Central memory CD4-positive, alpha-beta T cell (primary cell): ENCODE measurements around the gene PREX1.

Source experiments
- DNase-seq: peaks from one replicate; pipeline ENCODE4 v3.0.0; 2022

The PREX1 gene

DNA sequence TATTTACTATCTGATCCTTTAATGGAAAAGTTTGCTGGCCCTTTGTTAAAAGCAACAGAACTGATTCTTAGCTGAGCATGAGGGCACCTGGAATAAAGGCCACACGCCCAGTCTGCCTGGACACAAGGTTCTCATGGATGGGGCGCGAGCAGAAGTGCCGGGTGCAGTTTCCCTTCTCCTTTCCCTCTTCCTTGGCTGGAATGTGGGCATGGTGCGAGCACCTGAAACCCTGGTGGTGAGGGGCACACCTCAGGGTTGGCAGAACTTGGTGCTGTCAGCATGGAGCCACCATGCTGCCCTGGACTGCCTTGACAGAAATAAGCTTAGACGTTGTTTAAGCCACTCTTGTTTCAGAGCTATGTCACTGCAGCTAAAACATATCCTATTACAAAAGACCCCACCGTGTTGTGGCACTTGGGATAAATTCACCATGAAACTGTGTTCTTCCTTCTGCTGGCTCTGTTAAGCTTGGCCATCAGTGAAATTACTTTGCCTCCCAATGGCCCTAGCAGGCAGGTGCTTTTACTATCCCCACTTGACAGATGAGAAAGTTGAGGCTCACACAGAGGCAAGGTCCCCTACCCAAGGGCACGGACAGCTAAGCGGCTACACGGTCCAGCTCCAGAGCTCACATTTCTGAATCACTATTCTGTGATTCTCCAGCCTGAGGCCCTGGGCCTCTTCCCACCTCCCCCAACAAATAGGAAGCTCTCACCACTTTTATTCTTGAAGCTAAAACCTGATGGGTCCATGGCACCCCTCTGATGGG, 115.9 kb downstream of the PREX1 start:
- no peak for DNase-seq

DNA sequence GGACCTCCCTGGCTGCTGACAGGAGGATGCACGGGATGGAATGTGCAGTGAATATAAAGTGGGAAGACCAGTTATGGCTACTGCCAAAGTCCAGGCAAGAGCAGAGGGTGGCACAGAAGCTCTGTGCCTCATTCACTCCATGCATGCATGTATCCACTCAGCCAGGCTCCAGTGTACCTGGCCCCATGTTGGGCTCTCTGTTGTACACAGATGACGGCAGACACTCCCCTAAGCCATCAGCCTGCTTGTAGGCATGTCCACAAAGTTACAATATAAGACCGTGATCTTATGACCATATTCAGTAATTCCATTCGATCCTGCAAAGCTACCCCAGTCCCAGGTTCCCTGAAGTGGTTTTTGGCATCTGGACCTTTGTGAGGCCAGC, 116.8 kb downstream of the PREX1 start:
- no peak for DNase-seq

DNA sequence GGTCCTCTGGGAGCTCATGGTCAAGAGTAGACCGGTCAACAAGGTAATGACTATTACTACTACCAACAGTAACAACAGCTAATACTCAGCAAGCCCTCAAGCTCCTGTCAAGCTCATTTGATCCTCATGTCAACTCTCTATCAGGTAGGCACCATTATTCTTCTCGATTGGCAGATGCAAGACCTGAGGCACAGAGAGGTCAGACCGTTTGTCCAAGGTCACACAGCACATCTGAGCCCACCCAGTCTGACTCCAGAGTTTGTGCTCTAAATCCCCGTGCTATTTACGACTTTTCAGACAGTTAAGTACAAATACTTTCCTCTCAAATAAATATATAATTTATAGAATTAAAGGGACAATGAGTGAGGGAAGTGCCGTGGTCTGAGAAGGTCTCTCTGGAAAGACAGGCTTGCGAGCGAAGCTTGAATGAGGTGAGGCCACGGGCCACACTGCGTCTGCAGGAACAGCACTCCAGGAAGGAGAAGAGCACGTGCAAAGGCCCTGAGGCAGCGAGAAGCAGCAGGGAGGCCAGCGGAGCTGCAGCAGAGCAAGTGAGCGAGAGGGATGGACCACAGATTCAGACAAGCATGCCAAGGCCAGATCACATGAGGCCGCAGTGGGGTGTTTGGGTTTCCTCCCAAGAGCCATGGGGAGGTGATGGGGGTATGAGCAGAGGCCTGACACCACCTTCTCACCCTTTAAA, 117.3 kb downstream of the PREX1 start:
- no peak for DNase-seq

DNA sequence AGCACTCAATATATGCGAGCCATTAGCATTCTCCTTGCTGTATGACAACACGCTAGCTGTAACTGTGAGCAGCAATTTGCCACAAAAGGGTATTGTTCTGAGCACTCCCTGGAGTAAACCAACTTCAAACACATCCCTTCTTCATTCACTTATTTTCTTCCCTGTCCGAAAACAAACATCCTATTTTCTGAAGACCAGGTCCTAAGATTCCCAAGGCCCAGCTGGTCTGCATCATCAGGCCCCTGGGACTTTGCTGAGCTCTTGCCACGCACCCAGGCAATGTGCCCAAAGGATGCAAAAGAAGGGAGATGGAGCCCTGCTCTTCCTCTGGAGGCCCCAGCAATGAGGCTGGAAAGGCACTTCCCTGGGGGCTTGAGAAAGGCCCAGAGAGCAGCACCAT, 118.1 kb downstream of the PREX1 start:
- no peak for DNase-seq

DNA sequence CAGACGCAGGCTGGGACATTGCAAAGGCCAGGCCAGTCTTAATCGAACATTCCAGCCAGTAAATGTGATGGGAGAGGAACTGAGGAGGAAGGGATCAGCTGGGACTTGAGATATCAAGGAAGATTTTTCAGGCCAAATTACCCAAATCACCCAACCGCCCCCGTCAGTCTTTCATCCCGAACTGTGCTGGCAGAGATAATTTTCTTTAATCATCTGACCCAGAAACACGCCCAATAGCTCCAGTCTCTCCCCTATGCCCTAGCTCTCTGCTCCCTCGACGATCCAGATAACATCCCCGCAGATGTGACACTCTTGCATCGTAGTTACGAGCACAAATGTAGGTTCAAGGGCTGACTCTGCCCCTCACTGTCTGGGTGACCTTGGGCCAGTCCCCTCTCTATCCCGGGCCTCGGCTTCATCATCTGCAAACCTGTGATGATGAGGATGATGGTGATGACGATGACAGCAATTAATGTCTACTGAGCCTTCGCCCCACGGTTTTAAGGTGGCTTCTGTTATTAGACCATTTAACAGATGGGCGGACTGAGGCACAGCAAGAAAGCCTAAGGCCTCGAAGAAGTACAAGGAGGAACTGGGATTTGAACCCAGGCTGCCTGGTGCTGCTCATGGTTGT, 118.6 kb downstream of the PREX1 start:
- DNase-seq, result no peak

DNA sequence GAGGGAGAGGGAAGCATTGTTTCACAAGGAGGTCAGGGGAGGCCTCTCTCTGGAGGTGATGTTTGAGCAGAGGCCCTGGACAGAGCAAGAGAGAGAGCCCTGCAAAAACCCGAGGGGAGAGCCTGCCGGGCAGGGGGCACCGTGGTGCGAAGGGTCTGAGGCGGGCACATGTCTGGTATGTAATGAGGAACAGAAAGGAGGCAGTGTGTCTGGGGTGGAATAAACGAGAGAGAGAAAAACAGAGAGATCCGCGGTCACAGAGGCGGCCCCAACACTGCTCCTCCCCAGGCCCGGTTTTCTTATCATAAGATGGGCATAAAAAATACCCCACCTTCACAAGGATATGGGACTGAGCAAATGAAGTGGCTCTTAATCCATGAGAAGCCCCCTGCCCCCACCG, 119.2 kb downstream of the PREX1 start:
- no peak for DNase-seq

DNA sequence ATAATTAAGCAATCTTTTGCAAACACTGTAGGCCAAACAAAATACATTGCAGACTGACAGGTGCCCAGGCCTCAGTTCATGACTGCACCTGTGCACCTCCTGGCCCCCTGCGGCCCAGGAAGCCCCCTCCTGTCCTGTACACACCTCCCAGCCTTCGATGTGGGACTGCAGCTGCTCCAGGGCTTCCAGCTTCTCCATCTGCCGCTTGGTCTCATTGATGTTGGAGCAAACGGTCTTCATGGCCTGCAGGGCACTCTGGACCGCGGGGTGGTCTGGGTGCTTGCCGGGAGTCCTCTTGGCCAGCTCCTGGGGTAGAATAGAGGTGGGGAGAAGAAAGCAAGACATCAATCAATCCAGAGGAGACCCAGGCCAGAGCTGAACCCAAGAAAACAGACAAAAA, 119.7 kb downstream of the PREX1 start:
- DNase-seq, result no peak

DNA sequence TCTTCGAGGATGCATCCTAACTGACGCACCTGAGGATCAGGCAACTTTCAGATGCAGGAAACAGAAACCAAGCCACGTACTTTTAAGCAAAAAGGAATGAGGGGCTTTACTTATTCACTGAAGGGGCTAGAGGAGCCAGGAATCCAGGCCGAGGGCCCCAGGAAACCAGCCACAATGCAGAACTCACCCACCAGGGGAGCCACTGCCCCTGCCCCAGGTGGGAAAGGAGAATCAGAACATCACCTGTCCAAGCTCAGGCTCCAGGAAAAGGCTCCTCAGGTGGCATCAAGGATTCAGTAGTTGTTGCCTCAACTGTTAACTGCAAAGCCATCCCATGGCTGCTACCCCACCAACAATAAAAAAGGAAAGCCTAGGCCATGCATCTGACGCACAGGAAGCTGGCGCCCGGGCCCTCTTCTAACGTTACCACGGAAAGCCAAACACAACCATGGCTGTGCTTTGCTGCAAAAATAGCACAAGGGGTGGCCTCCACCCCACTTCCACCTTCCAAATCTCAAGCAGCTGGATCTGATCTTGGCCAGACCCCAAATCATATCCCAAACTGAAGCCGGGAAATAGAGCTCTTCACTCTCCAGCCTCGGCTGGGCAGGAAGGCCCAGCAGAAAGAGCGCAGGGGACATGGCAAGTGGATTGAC, 121.0 kb downstream of the PREX1 start:
- no peak for DNase-seq

DNA sequence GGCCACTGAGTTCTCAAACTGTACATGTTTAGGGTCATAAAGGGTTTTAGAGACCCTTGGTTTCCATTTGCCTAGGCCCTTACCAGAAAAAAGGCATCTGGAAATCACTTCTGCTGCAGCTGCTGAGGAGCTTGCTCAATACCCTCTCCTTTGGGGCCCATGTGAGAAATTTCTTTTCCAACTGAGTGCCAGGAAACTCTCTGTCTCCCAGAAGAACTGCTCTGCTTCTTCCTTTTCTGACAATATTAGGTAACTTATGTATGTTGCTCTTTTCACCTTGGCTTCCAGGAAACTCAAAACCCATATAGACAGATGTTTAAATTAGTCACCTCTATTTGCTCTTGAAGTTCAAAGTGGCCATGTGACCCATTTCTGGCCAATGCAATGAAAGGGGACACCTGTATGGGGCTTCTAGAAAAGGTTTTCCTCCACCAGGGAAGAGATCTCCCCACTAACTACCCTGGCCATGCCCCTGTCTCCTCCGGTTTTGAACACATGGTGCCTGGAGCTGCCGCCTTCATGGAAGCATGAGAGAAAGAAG, 121.6 kb downstream of the PREX1 start:
- DNase-seq, result no peak

DNA sequence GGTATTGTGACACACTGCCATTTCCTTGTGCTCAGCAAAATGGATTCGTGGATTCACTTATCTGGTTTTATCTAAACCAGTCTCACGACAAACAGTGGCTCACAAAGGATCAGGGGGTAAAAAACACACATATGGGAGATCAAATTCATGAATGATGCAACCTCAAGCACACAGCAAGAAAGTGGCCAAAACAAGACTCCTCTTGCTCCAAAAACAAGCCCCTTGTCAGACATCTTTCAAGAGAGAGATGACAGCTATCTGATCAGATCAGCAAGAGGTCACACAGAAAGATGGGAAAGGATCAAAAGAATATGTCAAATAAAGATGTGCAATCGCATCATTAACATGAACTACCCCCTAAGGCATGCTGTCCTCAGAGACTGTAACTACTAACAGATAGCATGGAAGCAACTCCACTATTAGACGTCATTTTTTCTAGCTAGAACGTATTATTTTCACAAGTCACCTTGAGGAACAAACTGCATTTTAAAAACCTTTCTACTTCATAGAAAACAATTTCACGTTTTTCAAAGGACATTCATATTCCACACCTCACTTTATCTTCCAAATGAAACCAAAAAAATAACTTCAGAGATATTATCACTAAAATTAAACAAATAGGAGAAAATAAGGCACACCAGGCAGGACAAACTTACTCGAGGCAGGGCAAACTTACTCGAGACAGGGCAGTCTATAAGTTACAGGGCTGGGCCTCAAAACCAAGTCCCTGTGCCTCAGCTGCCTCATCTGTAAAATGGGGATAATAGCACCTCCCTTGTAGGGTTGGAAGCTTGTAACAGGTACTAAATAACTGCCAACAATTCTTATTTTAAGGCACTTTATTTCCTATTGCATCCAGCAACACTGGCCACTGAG, 122.3 kb downstream of the PREX1 start:
- no peak for DNase-seq

DNA sequence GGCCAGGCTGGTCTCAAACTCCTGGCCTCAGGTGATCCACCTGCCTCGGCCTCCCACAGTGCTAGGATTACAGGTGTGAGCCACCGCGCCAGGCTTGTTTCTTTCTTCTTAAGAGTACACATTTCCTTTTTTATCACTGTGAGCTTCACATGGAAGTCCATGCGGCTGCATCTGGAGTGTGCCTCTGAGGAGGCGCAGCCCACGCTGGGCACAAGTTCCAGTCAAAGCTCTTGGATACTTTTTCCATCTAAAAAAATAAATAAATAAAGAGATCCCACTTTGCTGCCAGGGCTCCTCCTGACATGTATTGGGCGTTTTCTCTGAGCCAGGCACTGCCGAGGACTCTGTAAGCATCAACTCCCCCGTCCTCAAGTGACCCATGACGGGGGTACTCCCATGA, 123.0 kb downstream of the PREX1 start:
- DNase-seq, result no peak

DNA sequence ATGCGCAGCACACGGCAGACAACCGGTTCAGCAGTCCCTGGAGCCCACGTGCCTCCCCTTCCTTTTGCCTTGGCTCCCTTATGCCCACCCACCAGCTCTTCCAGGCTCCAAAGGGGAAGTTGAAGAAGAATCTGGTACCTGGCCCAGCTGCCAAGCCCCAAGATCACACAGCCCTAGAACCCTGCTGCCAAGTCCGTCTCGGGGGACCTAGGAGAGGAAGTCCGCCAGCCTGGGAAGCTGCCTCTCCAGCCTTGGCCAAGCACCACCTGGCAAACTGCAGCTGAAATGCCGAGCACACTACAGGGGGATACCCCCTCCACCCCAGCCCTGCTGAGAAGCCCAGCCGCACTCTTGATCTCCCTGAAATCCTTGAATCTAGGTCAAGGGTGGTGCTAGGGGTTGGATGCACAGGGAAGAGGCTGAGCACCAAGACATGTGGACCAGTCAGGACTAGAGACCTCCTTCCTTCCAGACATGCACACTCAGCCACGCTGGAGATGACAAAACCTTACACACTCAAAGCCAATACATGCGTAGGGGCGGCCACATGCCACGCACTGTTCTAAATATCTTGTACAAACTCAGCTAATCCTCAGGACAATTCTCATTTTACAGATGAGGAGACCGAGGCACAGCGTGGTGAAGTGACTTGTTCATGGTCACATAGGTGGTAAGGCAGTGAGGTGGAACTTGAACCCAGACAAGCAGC, 124.1 kb downstream of the PREX1 start:
- DNase-seq, result no peak

DNA sequence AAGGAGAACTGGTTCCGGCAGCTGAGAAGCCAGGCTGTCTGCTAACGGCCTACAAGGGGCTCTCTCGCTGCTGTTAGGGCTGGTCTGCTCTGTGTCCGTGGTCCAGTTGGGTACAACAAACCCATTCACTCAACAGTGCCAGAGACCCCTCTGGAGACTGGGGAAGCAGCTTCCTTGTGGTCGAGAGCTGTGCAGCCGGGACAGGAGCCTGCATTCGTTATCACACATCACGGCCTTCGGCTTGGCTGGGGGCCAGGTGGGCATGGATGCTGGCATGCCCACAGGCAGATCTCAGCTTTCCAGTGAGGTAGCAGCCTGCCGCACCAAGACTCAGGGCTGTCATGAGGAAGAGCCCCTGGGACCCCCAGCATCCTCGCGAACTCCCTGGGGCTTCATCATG, 124.7 kb downstream of the PREX1 start:
- DNase-seq, result no peak

DNA sequence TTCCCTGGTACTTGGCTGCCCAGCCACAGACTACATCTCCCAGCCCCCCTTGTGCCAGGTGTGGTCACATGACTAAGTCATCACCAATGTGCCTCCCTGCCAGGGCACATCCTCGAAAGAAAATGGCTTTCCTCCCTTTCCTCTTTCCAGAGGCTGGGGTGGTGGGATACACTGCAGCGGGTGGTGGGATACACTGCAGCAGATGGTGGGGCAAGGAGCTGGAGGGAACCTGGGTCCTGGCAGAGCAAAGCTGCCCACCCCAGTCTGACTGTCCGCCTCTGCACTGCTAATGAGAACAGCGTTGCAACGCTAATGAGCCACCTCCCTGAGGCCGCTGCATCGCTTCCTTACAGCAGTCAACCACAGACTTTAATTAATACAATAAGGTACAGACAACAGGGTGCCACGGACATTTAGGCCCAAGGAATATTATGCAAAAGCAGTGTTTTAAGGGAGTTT, 125.3 kb downstream of the PREX1 start:
- no peak for DNase-seq

DNA sequence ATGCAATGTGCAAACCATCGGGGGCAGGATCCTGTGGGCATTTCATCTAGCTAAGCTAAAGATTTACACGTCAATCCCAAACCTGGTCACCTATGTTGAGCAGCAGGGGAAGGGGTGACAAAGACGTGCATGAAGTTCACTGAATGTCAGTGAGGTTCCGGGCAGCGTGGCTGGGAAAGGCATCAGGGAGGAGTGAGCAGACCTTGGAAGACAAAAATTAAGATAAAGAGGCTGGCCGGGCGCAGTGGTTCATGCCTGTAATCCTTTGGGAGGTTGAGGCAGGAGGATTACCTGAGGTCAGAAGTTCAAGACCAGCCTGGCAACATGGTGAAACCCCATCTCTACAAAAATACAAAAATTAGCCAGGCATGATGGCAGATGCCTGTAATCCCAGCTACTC, 126.1 kb downstream of the PREX1 start:
- no peak for DNase-seq

DNA sequence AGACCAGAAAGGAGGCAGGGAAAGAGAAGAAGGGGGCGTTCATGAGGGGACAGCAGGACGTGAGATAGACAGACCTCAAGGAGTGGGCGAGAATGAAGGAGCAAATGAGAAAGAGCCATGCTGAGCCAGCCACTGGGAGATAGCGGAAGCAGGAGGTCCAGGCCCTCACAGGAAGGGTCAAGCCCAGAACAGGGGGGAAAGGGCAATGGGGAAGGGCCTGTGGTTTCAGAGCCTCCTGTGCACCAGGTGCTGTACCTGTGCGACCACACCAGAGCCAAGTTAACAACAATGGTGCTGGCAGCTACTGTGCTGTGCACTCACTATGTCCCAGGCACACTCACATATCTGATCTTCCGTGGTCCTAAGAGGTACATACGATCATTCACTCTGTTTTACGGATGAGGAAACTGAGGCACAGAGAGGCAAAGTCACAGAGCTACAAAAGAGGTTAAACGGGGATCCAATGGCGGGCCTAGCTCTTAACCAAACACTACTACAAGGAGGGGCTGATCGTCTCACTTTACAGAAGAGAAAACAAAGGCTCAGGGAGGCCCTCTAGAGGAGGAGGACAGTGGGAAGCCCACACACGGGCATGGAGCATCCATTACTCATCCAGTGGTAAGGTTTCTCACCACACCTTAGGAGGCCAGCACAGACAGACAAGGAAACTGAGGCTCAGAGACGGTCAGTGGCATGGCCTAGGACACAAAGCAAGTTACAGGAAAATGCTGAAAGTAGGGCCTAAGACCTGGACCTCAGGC, 129.1 kb downstream of the PREX1 start:
- no peak for DNase-seq

DNA sequence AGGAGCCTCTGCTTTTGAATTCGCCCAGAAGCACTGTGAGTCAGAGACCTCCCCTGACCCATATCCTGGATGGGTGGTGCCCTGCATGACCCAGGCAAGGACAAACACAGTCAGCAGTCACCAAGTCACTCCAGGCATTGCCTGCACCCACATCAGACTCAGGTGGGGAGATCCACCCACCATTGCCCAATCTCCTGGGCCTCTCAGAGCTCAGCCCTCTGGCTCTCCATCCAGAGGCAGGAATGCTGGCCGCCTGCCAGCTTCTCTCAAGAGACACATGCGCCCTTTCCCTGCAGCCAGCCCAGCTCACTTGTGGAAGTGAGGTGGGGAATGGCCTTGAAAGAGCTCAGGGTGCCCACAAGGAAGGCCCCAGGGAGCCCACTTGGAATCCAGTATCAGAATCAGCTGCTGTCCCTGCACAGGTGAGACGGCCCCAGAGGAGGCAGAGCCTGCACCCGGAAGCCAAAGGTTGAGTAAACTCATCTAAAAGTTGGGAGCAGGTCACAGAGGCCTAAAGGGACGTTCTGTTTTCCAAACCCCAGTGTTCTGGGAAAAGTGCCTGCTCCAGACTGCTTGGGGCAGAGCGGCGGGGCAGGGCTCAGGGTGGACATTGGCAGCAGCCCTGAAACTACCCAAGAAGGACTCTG, 129.8 kb downstream of the PREX1 start:
- no peak for DNase-seq

DNA sequence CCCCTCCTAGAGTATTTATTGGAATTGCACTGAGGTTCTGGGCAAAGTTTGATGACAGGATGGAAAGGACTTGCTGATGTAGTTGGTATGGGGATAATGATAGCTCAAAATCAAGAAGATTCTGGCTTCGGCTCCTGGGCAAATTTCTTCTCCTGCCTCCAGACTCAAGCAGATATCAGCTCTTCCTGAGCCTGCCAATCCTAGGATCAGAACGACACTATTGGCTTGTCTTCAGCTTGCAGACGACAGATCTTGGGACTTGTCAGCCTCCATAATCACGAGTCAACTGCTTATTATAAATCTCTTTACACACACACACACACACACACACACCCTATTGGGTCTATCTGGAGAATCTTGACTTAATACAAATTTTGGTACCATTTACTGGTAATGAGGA, 131.1 kb downstream of the PREX1 start:
- DNase-seq, result no peak

DNA sequence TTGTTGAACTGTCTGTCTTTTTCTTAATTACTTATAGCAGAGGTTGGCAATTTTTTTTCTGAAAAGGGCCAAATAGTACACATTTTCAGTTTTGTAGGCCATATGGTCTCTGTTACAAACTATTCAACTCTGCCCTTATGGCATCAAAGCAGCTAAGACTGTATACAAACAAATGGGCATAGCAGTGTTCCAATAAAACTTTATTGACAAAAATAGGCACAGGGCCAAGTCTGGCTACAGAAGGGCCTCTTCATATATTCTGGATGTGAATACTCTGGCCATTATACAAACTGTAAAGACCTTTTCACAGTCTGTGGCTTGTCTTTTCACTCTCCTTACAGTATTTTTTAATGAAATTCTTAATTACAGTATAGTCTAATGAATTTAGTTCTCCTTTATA, 132.1 kb downstream of the PREX1 start:
- DNase-seq, result no peak

DNA sequence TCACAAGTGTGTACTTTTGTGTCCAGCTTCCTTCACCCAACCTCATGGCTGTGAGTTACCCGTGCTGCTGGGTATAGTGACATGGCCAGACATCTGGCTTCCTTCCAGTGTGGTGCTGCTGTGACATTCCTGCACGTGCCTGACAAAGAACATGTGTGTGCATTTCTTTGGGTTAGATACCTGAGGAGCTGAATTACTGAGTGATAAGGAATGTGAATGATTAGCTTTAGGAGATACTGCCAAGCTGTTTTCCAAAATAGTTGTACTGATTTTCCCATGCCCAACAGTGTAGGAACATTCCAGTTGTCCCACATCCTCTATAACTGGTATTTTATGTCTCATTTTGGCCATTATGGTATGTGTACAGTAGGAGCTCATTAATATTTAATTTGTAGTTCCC, 132.5 kb downstream of the PREX1 start:
- DNase-seq, result no peak
